IMR-90 (cell line): ENCODE results near the gene EIF4G3. TPM values are rescaled to one million over a fixed set of nuclear protein-coding genes. Genes with fewer than 3 reads are reported as not detected.

ENCODE experiments used
- ATAC-seq: fragments of 200-7000 bp; cut with Tn5 transposase; 2 replicates; pipeline ENCODE4 v1.9.1; 2020; ENCODE audit warnings: low read depth, mild to moderate bottlenecking, moderate library complexity
- BruUV-seq: library from RNA; stranded (reverse); fragments of 400-500 nt; replicated peaks from 2 replicates; lab custom pipeline; 2021; lab: Mats Ljungman, UMichigan
- CTCF ChIA-PET: fragments of 300-600 bp; formaldehyde crosslinking; extraction: SDS; loops from one replicate; lab custom pipeline; 2021; ENCODE audit warnings: antibody characterized with exemption; lab: Yijun Ruan, JAX
- POLR2A ChIA-PET: fragments of 300-600 bp; sonication (Branson Sonifier 250); formaldehyde crosslinking; loops from one replicate; lab custom pipeline; 2022; ENCODE audit warnings: antibody characterized with exemption; ENCODE audit not compliant: unreplicated experiment; lab: Charles Lee
- DNase-seq: peaks from one replicate; pipeline ENCODE4 v3.0.0; 2013
- H2AFZ ChIP-seq: replicated peaks from 2 replicates; pipeline ENCODE3; 2013; ENCODE audit warnings: low read length, mild to moderate bottlenecking; ENCODE audit not compliant: poor library complexity
- H2AK5ac ChIP-seq: 2 replicates; pipeline ENCODE4 v1.6.1; 2013; ENCODE audit warnings: low read depth, low read length, inconsistent platforms
- H2AK9ac ChIP-seq: replicated peaks from 2 replicates; pipeline ENCODE3; 2013; ENCODE audit warnings: mild to moderate bottlenecking, low read depth, low read length, moderate library complexity; ENCODE audit not compliant: poor library complexity
- H2BK120ac ChIP-seq: 2 replicates; pipeline ENCODE4 v1.6.1; 2013; ENCODE audit warnings: low read depth, low read length, inconsistent platforms
- H2BK15ac ChIP-seq: 3 replicates; pipeline ENCODE4 v1.6.1; 2013; ENCODE audit warnings: low read depth, low read length, inconsistent platforms
- H2BK20ac ChIP-seq: 2 replicates; pipeline ENCODE4 v1.6.1; 2013; ENCODE audit warnings: low read depth, mild to moderate bottlenecking, inconsistent platforms, low read length, moderate library complexity
- H2BK5ac ChIP-seq: 2 replicates; pipeline ENCODE4 v1.6.1; 2013; ENCODE audit warnings: mild to moderate bottlenecking, low read depth, low read length, inconsistent platforms; ENCODE audit not compliant: poor library complexity, severe bottlenecking
- H3K14ac ChIP-seq: replicated peaks from 2 replicates; pipeline ENCODE4 v1.6.1; 2013; ENCODE audit warnings: low read depth, low read length, inconsistent platforms
- H3K18ac ChIP-seq: 2 replicates; pipeline ENCODE4 v1.6.1; 2013; ENCODE audit warnings: low read depth, low read length, control low read depth
- H3K23ac ChIP-seq: 2 replicates; pipeline ENCODE4 v1.6.1; 2013; ENCODE audit warnings: low read depth, low read length, inconsistent platforms
- H3K27ac ChIP-seq: 2 replicates; pipeline ENCODE4 v1.5.1; 2013; ENCODE audit warnings: mild to moderate bottlenecking, control low read depth, low read length; ENCODE audit not compliant: insufficient read depth
- H3K27me3 ChIP-seq: 2 replicates; pipeline ENCODE4 v1.6.1; 2013; ENCODE audit warnings: low read length; ENCODE audit not compliant: control insufficient read depth, insufficient read depth
- H3K36me3 ChIP-seq: 2 replicates; pipeline ENCODE4 v1.6.1; 2013; ENCODE audit warnings: low read length, mixed read lengths; ENCODE audit not compliant: control insufficient read depth, insufficient read depth
- H3K4ac ChIP-seq: 2 replicates; pipeline ENCODE4 v1.6.1; 2013; ENCODE audit warnings: low read depth, low read length, inconsistent platforms
- H3K4me1 ChIP-seq: 2 replicates; pipeline ENCODE4 v1.6.1; 2013; ENCODE audit warnings: low read length, mixed read lengths; ENCODE audit not compliant: control insufficient read depth, insufficient read depth
- H3K4me2 ChIP-seq: 2 replicates; pipeline ENCODE4 v1.6.1; 2013; ENCODE audit warnings: low read depth, mild to moderate bottlenecking, control low read depth, low read length, moderate library complexity
- H3K4me3 ChIP-seq: 2 replicates; pipeline ENCODE4 v1.5.1; 2013; ENCODE audit warnings: low read depth, mild to moderate bottlenecking, control low read depth, low read length, moderate library complexity; ENCODE audit not compliant: insufficient read depth
- H3K56ac ChIP-seq: 2 replicates; pipeline ENCODE4 v1.6.1; 2013; ENCODE audit warnings: low read length, inconsistent platforms; ENCODE audit not compliant: insufficient read depth; ENCODE audit errors: extremely low read depth
- H3K79me1 ChIP-seq, 2 experiments: 2 replicates each; pipeline ENCODE4 v1.6.1; 2013; ENCODE audit warnings: low read length in 2 of 2, inconsistent platforms in 1 of 2, low read depth in 1 of 2
- H3K9ac ChIP-seq: 2 replicates; pipeline ENCODE4 v1.6.1; 2013; ENCODE audit warnings: low read depth, low read length, control low read depth
- H3K9me1 ChIP-seq: 2 replicates; pipeline ENCODE4 v1.6.1; 2013; ENCODE audit warnings: low read length, inconsistent platforms; ENCODE audit not compliant: insufficient read depth
- H3K9me3 ChIP-seq: 2 replicates; pipeline ENCODE4 v1.6.1; 2013; ENCODE audit warnings: low read length; ENCODE audit not compliant: control insufficient read depth, insufficient read depth
- H4K20me1 ChIP-seq: 2 replicates; pipeline ENCODE4 v1.6.1; 2013; ENCODE audit warnings: low read length, inconsistent platforms; ENCODE audit not compliant: insufficient read depth
- H4K5ac ChIP-seq: 2 replicates; pipeline ENCODE4 v1.6.1; 2013; ENCODE audit warnings: mild to moderate bottlenecking, low read depth, low read length, control low read depth
- H4K8ac ChIP-seq, 2 experiments: 2 replicates each; pipeline ENCODE4 v1.6.1; 2013; ENCODE audit warnings: low read depth in 2 of 2, low read length in 2 of 2, control low read depth in 1 of 2, inconsistent platforms in 1 of 2
- H4K91ac ChIP-seq: 2 replicates; pipeline ENCODE4 v1.6.1; 2013; ENCODE audit warnings: low read depth, low read length, inconsistent platforms; ENCODE audit not compliant: insufficient read depth
- BHLHE40 ChIP-seq: fragments of 150-350 bp; IDR thresholded peaks from 2 replicates; pipeline ENCODE4 v1.6.1; 2016; ENCODE audit warnings: mild to moderate bottlenecking, low read depth, low read length
- CEBPB ChIP-seq: IDR thresholded peaks from 2 replicates; pipeline ENCODE4 v1.6.1; 2012; ENCODE audit warnings: low read depth, low read length, improper control_type of control experiment
- CHD1 ChIP-seq: IDR thresholded peaks from 2 replicates; pipeline ENCODE4 v1.6.1; 2012; ENCODE audit warnings: low read depth, low read length, improper control_type of control experiment
- MAZ ChIP-seq: IDR thresholded peaks from 2 replicates; pipeline ENCODE4 v1.6.1; 2012; ENCODE audit warnings: low read depth, mild to moderate bottlenecking, low read length, improper control_type of control experiment, moderate library complexity, borderline replicate concordance
- MXI1 ChIP-seq: IDR thresholded peaks from 2 replicates; pipeline ENCODE4 v1.6.1; 2012; ENCODE audit warnings: low read depth, mild to moderate bottlenecking, low read length, moderate library complexity, borderline replicate concordance
- RAD21 ChIP-seq: IDR thresholded peaks from 2 replicates; pipeline ENCODE4 v1.6.1; 2012; ENCODE audit warnings: low read length, improper control_type of control experiment
- RFX5 ChIP-seq: IDR thresholded peaks from 2 replicates; pipeline ENCODE4 v1.8.0; 2012; ENCODE audit warnings: low read depth, mild to moderate bottlenecking, low read length, moderate library complexity
- USF2 ChIP-seq: fragments of 150-350 bp; IDR thresholded peaks from 2 replicates; pipeline ENCODE4 v1.6.1; 2017; ENCODE audit warnings: mild to moderate bottlenecking, antibody characterized with exemption, low read length, low read depth
- WGBS, 2 experiments: methylation state at CpG; one replicate each; pipeline versions ENCODE4 v1.1.5 to v1.1.7; 2013; ENCODE audit warnings: missing lambda C conversion rate in 2 of 2; ENCODE audit not compliant: insufficient read length in 1 of 2; ENCODE audit errors: extremely low coverage in 2 of 2; 5-methylcytosine and 5-hydroxymethylcytosine counted together
- dilution Hi-C: fragments of 300-500 bp; cut with HindIII; formaldehyde crosslinking; loops from one replicate; pipeline ENCODE4 v1.14.3; 2018; ENCODE audit warnings: low sequenced_read_pairs; ENCODE audit not compliant: unreplicated experiment
- in situ Hi-C: fragments of 300-500 bp; cut with MboI; formaldehyde crosslinking; loops from 3 replicates; pipeline ENCODE4 v1.14.3; 2019; ENCODE audit warnings: low sequenced_read_pairs, inconsistent platforms, mixed read lengths
- intact Hi-C: fragments of 100-400 bp; cut with micrococcal nuclease; formaldehyde crosslinking; loops from 2 replicates; pipeline ENCODE4 v1.10.0; 2022
- polyA plus RNA-seq, 3 experiments: library from polyadenylated mRNA; depleted of rRNA; stranded (reverse); fragments of >200 nt; gene quantifications; 2 replicates each; pipeline ENCODE4 v1.2.3, GENCODE V29; 2012; ENCODE audit warnings: low replicate concordance in 1 of 3
- total RNA-seq: library from RNA; depleted of rRNA; stranded (reverse); fragments of >200 nt; gene quantifications from 2 replicates; pipeline ENCODE4 v1.2.3, GENCODE V29; 2012
- TF ChIP-seq, protein P1 (sequence below): conservative IDR thresholded peaks from 2 replicates; pipeline ENCODE4 v1.5.1; 2012; ENCODE audit warnings: mild to moderate bottlenecking, low read depth, low read length, improper control_type of control experiment

The EIF4G3 gene
- total and polyA plus RNA-seq, 2 of the 4 experiments (the other 2 are of a cell fraction) = 25.8 to 49.2 TPM

DNA sequence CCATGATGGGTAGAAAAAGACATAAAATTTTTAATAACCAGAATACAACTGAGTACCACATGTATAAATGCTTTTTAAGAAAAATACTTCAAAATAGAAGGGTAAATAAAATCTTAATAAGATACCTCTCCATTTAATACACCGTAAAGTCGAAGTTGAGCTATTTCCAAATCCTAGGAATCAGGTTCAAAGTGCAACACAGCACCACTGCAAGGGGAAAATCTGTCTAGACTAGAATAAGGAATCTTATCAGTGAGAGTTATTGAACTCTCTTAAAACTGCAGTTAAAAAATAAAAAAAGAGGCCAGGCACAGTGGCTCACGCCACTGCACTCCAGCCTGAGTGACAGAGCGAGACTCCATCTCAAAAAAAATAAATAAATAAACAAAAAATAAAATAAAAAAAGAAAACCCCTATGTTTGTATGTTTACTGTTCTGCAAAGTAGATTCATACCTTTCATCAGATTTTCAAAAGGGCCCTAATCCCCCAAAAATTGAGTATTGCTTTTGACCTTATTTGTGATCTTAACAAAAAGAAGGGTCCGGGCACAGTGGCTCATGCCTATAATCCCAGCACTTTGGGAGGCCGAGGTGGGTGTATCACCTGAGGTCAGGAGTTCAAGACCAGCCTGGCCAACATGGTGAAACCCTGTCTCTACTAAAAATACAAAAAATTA is 109.0 kb downstream of the EIF4G3 start:
- Histone ChIP-seq H3K4me2 (no peak overlapping the region), H2BK120ac (no peak overlapping the region), H4K8ac (no peak overlapping the region), H3K4me3 (no peak overlapping the region), H3K27ac (no peak overlapping the region), H2AK9ac (no peak overlapping the region), H2BK20ac (no peak overlapping the region), H2AK5ac (no peak overlapping the region), H2BK15ac (no peak overlapping the region), H3K4ac (no peak overlapping the region), H3K9me3 (no peaks in the 10 kb centered on the region), H4K20me1 (peaks cover 10% of the 10 kb centered on the region; the same call in 1 of the 2 replicates), H3K9ac (no peak overlapping the region), H3K18ac (no peak overlapping the region), H3K27me3 (no peaks in the 10 kb centered on the region), H2AFZ (no peak overlapping the region), H3K4me1 (peaks cover 1% of the 10 kb centered on the region; the same call in 1 of the 2 replicates), H3K14ac (no peak overlapping the region), H4K91ac (no peak overlapping the region), H3K23ac (no peak overlapping the region), H3K36me3 (peaks cover 3% of the 10 kb centered on the region; the same call in 1 of the 2 replicates), H3K79me1 (peaks cover 25 to 51% of the 10 kb centered on the region in 2 experiments), H2BK5ac (no peak overlapping the region), H3K9me1 (peaks cover 5% of the 10 kb centered on the region; the same call in 1 of the 2 replicates), H4K5ac (no peak overlapping the region), H3K56ac (no peak overlapping the region)
- BruUV-seq = no TSS peak
- POLR2A ChIA-PET = interaction anchor here (0.5 kb wide), 1 partner anchor 104 kb away, joined by 10 read pairs; no protein-coding TSS in a partner anchor
- CTCF ChIA-PET = no interaction called here
- ATAC-seq (no peak), DNase-seq (no peak)
- no peak for TF ChIP-seq CEBPB
- no peak for TF ChIP-seq MAZ
- TF ChIP-seq USF2 = no peak
- no peak for TF ChIP-seq RAD21
- TF ChIP-seq, protein P1, sequence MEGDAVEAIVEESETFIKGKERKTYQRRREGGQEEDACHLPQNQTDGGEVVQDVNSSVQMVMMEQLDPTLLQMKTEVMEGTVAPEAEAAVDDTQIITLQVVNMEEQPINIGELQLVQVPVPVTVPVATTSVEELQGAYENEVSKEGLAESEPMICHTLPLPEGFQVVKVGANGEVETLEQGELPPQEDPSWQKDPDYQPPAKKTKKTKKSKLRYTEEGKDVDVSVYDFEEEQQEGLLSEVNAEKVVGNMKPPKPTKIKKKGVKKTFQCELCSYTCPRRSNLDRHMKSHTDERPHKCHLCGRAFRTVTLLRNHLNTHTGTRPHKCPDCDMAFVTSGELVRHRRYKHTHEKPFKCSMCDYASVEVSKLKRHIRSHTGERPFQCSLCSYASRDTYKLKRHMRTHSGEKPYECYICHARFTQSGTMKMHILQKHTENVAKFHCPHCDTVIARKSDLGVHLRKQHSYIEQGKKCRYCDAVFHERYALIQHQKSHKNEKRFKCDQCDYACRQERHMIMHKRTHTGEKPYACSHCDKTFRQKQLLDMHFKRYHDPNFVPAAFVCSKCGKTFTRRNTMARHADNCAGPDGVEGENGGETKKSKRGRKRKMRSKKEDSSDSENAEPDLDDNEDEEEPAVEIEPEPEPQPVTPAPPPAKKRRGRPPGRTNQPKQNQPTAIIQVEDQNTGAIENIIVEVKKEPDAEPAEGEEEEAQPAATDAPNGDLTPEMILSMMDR = no peak
- TF ChIP-seq BHLHE40 = no peak
- TF ChIP-seq RFX5 = no peak
- no peak for TF ChIP-seq MXI1
- TF ChIP-seq CHD1 = no peak
- intact Hi-C loops = no loop called here
- dilution Hi-C loops = no loop called here
- in situ Hi-C loops = no loop called here
- no CpG with 5 or more reads among the region's 6 CpGs for WGBS, 2 experiments
